Smooth muscle cell (in vitro differentiated cells): Measurements from ENCODE around the gene MAP4K5. TPM values are rescaled to one million over a fixed set of nuclear protein-coding genes. Genes with fewer than 3 reads are reported as not detected.
"Not testable (repeated sequence)": the region's sequence is repeated elsewhere in the genome, so short reads cannot be mapped to it uniquely, and the experiment has no call there.

Experiments
- DNase-seq: peaks from one replicate; lab custom pipeline; 2025; ENCODE audit not compliant: unreplicated experiment; lab: John Stamatoyannopoulos, UW
- H2AFZ ChIP-seq: fragments of 200-600 bp; sonication (generic); 2 replicates; pipeline ENCODE4 v1.6.0; 2016; ENCODE audit warnings: antibody characterized with exemption, low read depth, mild to moderate bottlenecking
- H3F3A ChIP-seq: fragments of 200-600 bp; sonication (generic); 2 replicates; pipeline ENCODE4 v1.6.0; 2017; ENCODE audit warnings: antibody characterized with exemption, low read depth
- H3K27ac ChIP-seq: fragments of 200-600 bp; sonication (generic); 2 replicates; pipeline ENCODE4 v1.5.1; 2016; ENCODE audit warnings: low read depth, mild to moderate bottlenecking
- H3K27me3 ChIP-seq: fragments of 200-600 bp; sonication (generic); 2 replicates; pipeline ENCODE4 v1.6.1; 2016; ENCODE audit warnings: low read depth, mild to moderate bottlenecking
- H3K36me3 ChIP-seq: fragments of 200-600 bp; sonication (generic); 2 replicates; pipeline ENCODE4 v1.5.1; 2016; ENCODE audit warnings: low read depth
- H3K4me1 ChIP-seq: fragments of 200-600 bp; sonication (generic); 2 replicates; pipeline ENCODE4 v1.5.1; 2016; ENCODE audit warnings: low read depth
- H3K4me2 ChIP-seq: fragments of 200-600 bp; sonication (generic); 2 replicates; pipeline ENCODE4 v1.6.0; 2016; ENCODE audit warnings: mild to moderate bottlenecking
- H3K4me3 ChIP-seq: fragments of 200-600 bp; sonication (generic); 2 replicates; pipeline ENCODE4 v1.5.1; 2016; ENCODE audit warnings: mild to moderate bottlenecking
- H3K79me2 ChIP-seq: fragments of 200-600 bp; sonication (generic); 2 replicates; pipeline ENCODE4 v1.6.0; 2016; ENCODE audit warnings: low read depth, mild to moderate bottlenecking
- H3K9ac ChIP-seq: fragments of 200-600 bp; sonication (generic); 2 replicates; pipeline ENCODE4 v1.6.0; 2016; ENCODE audit warnings: low read depth
- H3K9me3 ChIP-seq: fragments of 200-600 bp; sonication (generic); replicated peaks from 2 replicates; pipeline ENCODE4 v1.5.1; 2016; ENCODE audit warnings: low read depth
- H4K20me1 ChIP-seq: fragments of 200-600 bp; sonication (generic); 2 replicates; pipeline ENCODE4 v1.6.0; 2016; ENCODE audit warnings: low read depth
- WGBS: methylation state at CpG from one replicate; pipeline ENCODE4 v1.1.7; 2016; ENCODE audit warnings: low lambda C conversion rate; 5-methylcytosine and 5-hydroxymethylcytosine counted together
- polyA plus RNA-seq: library from polyadenylated mRNA; unstranded; fragments of >200 nt; fragmentation: Nextera tagmentation; extraction: Ambion mirVana; gene quantifications from 2 replicates; pipeline ENCODE4 v1.2.1, GENCODE V29; 2016
- total RNA-seq: library from RNA; depleted of rRNA; stranded (reverse); fragments of >200 nt; gene quantifications from 2 replicates; pipeline ENCODE4 v1.2.3, GENCODE V29; 2014
- TF ChIP-seq, protein P1 (sequence below): fragments of 200-600 bp; sonication (generic); IDR thresholded peaks from 2 replicates; pipeline ENCODE4 v1.5.1; 2017; ENCODE audit warnings: borderline replicate concordance, mild to moderate bottlenecking, antibody characterized with exemption; ENCODE audit not compliant: insufficient read depth, poor library complexity, severe bottlenecking

Gene MAP4K5
- total and polyA plus RNA-seq, 2 experiments from 2014 or later, result 35.4 to 115 TPM

GRCh38 chr14:50559990-50560930 is 27.9 kb upstream of the MAP4K5 start, which contains the start of gene ATL1:
Gene ATL1, plus strand, starts transcription at chr14:50560145. Its CDS starts 121 bp downstream, at chr14:50560266.
- H4K20me1 ChIP-seq, result no peaks in the 10 kb centered on the region
- peak within 1 kb of the TSS; percentile 72 for H3K4me3 ChIP-seq
- H3F3A ChIP-seq, result no peaks in the 10 kb centered on the region
- H3K4me2 ChIP-seq, result peak within 1 kb of the TSS; percentile 91
- TF ChIP-seq, protein P1, sequence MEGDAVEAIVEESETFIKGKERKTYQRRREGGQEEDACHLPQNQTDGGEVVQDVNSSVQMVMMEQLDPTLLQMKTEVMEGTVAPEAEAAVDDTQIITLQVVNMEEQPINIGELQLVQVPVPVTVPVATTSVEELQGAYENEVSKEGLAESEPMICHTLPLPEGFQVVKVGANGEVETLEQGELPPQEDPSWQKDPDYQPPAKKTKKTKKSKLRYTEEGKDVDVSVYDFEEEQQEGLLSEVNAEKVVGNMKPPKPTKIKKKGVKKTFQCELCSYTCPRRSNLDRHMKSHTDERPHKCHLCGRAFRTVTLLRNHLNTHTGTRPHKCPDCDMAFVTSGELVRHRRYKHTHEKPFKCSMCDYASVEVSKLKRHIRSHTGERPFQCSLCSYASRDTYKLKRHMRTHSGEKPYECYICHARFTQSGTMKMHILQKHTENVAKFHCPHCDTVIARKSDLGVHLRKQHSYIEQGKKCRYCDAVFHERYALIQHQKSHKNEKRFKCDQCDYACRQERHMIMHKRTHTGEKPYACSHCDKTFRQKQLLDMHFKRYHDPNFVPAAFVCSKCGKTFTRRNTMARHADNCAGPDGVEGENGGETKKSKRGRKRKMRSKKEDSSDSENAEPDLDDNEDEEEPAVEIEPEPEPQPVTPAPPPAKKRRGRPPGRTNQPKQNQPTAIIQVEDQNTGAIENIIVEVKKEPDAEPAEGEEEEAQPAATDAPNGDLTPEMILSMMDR, result no peak
- H3K4me1 ChIP-seq, result no peaks in the 10 kb centered on the region
- no peaks in the 10 kb centered on the region for H3K79me2 ChIP-seq
- no peaks in the 10 kb centered on the region for H3K36me3 ChIP-seq
- no peak within 1 kb of the TSS for H3K9ac ChIP-seq
- no peak within 1 kb of the TSS for H3K27ac ChIP-seq
- H3K27me3 ChIP-seq, result peaks cover 65% of the 10 kb centered on the region
- peak; percentile 33 for DNase-seq
- peak within 1 kb of the TSS; percentile 86 for H2AFZ ChIP-seq
- 3% methylated on average over 40 of the region's 66 CpGs for WGBS
- H3K9me3 ChIP-seq, result no peaks in the 10 kb centered on the region

DNA sequence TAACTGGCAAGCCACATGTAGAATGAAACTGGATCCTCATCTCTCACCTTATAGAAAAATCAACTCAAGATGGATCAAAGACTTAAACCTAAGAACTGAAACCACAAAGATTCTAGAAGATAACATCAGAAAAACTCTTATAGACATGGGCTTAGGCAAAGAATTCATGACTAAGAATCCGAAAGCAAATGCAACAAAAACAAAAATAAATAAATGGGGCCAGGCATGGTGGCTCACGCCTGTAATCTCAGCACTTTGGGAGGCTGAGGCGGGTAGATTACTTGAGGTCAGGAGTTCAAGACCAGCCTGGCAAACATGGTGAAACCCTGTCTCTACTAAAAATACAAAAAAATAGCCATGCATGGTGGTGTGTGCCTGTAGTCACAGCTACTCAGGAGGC is 20.4 kb upstream of the MAP4K5 start:
- H3K4me3 ChIP-seq, H3K9me3 ChIP-seq, H3K9ac ChIP-seq, H3K4me1 ChIP-seq, H4K20me1 ChIP-seq, H3K27ac ChIP-seq, DNase-seq, H3K36me3 ChIP-seq, H3K4me2 ChIP-seq, H2AFZ ChIP-seq, H3K79me2 ChIP-seq, H3F3A ChIP-seq: not testable (repeated sequence)
- H3K27me3 ChIP-seq, result peaks cover 29% of the 10 kb centered on the region
- 71% methylated on average over 3 of the region's 3 CpGs for WGBS

- Histone ChIP-seq H3K27ac (no peak overlapping the region), H3K4me3 (no peak overlapping the region), H2AFZ (no peak overlapping the region), H3K36me3 (no peaks in the 10 kb centered on the region), H4K20me1 (no peaks in the 10 kb centered on the region), H3K9me3 (no peaks in the 10 kb centered on the region), H3K4me1 (no peaks in the 10 kb centered on the region), H3K79me2 (no peaks in the 10 kb centered on the region), H3K27me3 (peaks cover 20% of the 10 kb centered on the region), H3K4me2 (no peak overlapping the region), H3F3A (no peaks in the 10 kb centered on the region), H3K9ac (no peak overlapping the region)
- over 99% methylated on average over 3 of the region's 3 CpGs for WGBS
- TF ChIP-seq, protein P1, result no peak
- DNase-seq, result no peak
Observed at GRCh38 chr14:50551877-50552276, 19.5 kb upstream of the MAP4K5 start.

DNA sequence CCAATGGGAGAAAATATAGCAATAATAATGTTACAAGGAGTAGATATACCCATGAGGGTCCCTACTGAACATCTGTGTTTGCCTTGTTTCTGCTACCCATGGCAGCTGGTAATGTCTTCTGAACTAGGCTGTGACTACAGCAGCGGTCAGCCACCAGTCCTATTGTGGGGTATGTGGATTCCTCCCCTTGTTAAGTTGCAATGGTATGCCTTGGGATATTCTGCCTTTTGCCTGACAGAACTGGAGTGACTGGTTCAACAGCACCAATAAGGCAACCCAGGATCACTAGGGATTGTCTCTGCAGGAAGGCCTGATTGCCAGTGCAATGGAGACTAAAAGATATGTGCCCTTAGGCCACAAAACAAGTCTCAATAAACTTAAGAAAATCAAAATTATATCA is 17.9 kb upstream of the MAP4K5 start:
- no peak for DNase-seq
- 89% methylated on average over 1 of the region's 1 CpG for WGBS
- H3K9ac ChIP-seq, result no peak overlapping the region
- H3K79me2 ChIP-seq, result no peaks in the 10 kb centered on the region
- no peak overlapping the region for H3K27ac ChIP-seq
- no peaks in the 10 kb centered on the region for H3F3A ChIP-seq
- H3K4me2 ChIP-seq, result no peak overlapping the region
- no peaks in the 10 kb centered on the region for H3K4me1 ChIP-seq
- H3K9me3 ChIP-seq, result no peaks in the 10 kb centered on the region
- TF ChIP-seq, protein P1, result no peak
- peaks cover 4% of the 10 kb centered on the region for H3K27me3 ChIP-seq
- H2AFZ ChIP-seq, result no peak overlapping the region
- no peak overlapping the region for H3K4me3 ChIP-seq
- no peaks in the 10 kb centered on the region for H4K20me1 ChIP-seq
- no peaks in the 10 kb centered on the region for H3K36me3 ChIP-seq
